SK-N-SH (cell line): ENCODE measurements around the gene ACSL1. TPM values are rescaled to one million over a fixed set of nuclear protein-coding genes. Genes with fewer than 3 reads are reported as not detected.

Experiments
- CTCF ChIA-PET: fragments of 300-600, 350-600 bp; formaldehyde crosslinking; extraction: SDS; loops from one replicate; lab custom pipeline; 2021; lab: Yijun Ruan, JAX
- POLR2A ChIA-PET: fragments of 350-600 bp; sonication (Branson Sonifier 250); formaldehyde crosslinking; extraction: SDS; loops from one replicate; lab custom pipeline; 2020; ENCODE audit warnings: antibody characterized with exemption, inconsistent platforms; lab: Yijun Ruan, JAX
- DNase-seq: peaks from one replicate; pipeline ENCODE4 v3.0.0; 2012
- H2AFZ ChIP-seq: fragments of 200-600 bp; sonication (generic); 2 replicates; pipeline ENCODE4 v1.8.1; 2016; ENCODE audit warnings: antibody characterized with exemption, mild to moderate bottlenecking, low read depth
- H3F3A ChIP-seq: fragments of 200-600 bp; sonication (generic); replicated peaks from 2 replicates; pipeline ENCODE3; 2016; ENCODE audit warnings: antibody characterized with exemption, mild to moderate bottlenecking; ENCODE audit not compliant: insufficient read depth
- H3K27ac ChIP-seq, 2 experiments: fragments of 200-500 bp in 1 of 2; fragments of 200-600 bp in 1 of 2; sonication (Bioruptor generic) in 1 of 2; sonication (generic), shearing (Covaris generic) in 1 of 2; 2 replicates each; pipeline versions ENCODE4 v1.5.1 to v1.6.1; 2014 to 2016; ENCODE audit warnings: low read depth in 2 of 2, inconsistent platforms in 1 of 2, low read length in 1 of 2, mild to moderate bottlenecking in 1 of 2, mixed read lengths in 1 of 2
- H3K27me3 ChIP-seq: fragments of 200-600 bp; sonication (generic), shearing (Covaris generic); 2 replicates; pipeline ENCODE4 v1.6.1; 2016; ENCODE audit warnings: mixed run types; ENCODE audit not compliant: insufficient read depth
- H3K36me3 ChIP-seq, 2 experiments: fragments of 200-500 bp in 1 of 2; fragments of 200-600 bp in 1 of 2; sonication (Bioruptor generic) in 1 of 2; sonication (generic) in 1 of 2; replicated peaks in 1 of 2; 2 replicates each; pipeline versions ENCODE3 to v1.5.1; 2014 to 2016; ENCODE audit warnings: low read length in 1 of 2, mild to moderate bottlenecking in 1 of 2; ENCODE audit not compliant: insufficient read depth in 2 of 2, control insufficient read depth in 1 of 2
- H3K4me1 ChIP-seq, 2 experiments: fragments of 200-500 bp in 1 of 2; fragments of 200-600 bp in 1 of 2; sonication (Bioruptor generic) in 1 of 2; sonication (generic), shearing (Covaris generic) in 1 of 2; 2 replicates each; pipeline versions ENCODE4 v1.5.1 to v1.6.1; 2014 to 2016; ENCODE audit warnings: low read depth in 1 of 2, low read length in 1 of 2, mixed run types in 1 of 2; ENCODE audit not compliant: insufficient read depth in 2 of 2, control insufficient read depth in 1 of 2
- H3K4me2 ChIP-seq: fragments of 200-600 bp; sonication (generic), shearing (Covaris generic); 2 replicates; pipeline ENCODE4 v1.6.1; 2017; ENCODE audit warnings: mixed run types
- H3K4me3 ChIP-seq, 2 experiments: fragments of 200-500 bp in 1 of 2; fragments of 200-600 bp in 1 of 2; sonication (Bioruptor generic) in 1 of 2; sonication (generic), shearing (Covaris generic) in 1 of 2; 2 replicates each; pipeline versions ENCODE4 v1.5.1 to v1.8.1; 2014 to 2016; ENCODE audit warnings: low read depth in 2 of 2, inconsistent platforms in 1 of 2, low read length in 1 of 2, mild to moderate bottlenecking in 1 of 2, mixed read lengths in 1 of 2, moderate library complexity in 1 of 2
- H3K79me2 ChIP-seq: fragments of 200-600 bp; sonication (generic); 2 replicates; pipeline ENCODE4 v1.8.1; 2017; ENCODE audit warnings: mild to moderate bottlenecking; ENCODE audit not compliant: insufficient read depth
- H3K9ac ChIP-seq: fragments of 200-600 bp; sonication (generic); 2 replicates; pipeline ENCODE4 v1.6.1; 2017; ENCODE audit warnings: mixed run types
- H3K9me2 ChIP-seq: fragments of 200-600 bp; sonication (generic); 2 replicates; pipeline ENCODE4 v1.6.1; 2017; ENCODE audit warnings: mixed run types
- H3K9me3 ChIP-seq: fragments of 200-600 bp; sonication (generic); 2 replicates; pipeline ENCODE4 v1.6.1; 2017; ENCODE audit warnings: mixed run types, mild to moderate bottlenecking, moderate library complexity
- H4K20me1 ChIP-seq: fragments of 200-600 bp; sonication (generic); 2 replicates; pipeline ENCODE4 v1.6.1; 2017; ENCODE audit warnings: mild to moderate bottlenecking, mixed run types; ENCODE audit not compliant: insufficient read depth
- CHD2 ChIP-seq: fragments of 150-350 bp; IDR thresholded peaks from 2 replicates; pipeline ENCODE4 v1.6.1; 2018; ENCODE audit warnings: low read length; ENCODE audit not compliant: partially characterized antibody
- CTCF ChIP-seq: fragments of 200-600 bp; sonication (generic); IDR thresholded peaks from 2 replicates; pipeline ENCODE4 v1.6.1; 2017; ENCODE audit warnings: antibody characterized with exemption, mild to moderate bottlenecking, moderate library complexity
- ELF1 ChIP-seq: IDR thresholded peaks from 2 replicates; pipeline ENCODE4 v1.4.0; 2012
- GATA2 ChIP-seq: sonication (generic); formaldehyde crosslinking; IDR thresholded peaks from 2 replicates; pipeline ENCODE4 v1.5.0; 2020; ENCODE audit warnings: mild to moderate bottlenecking, missing genetic modification reagents
- MAX ChIP-seq: IDR thresholded peaks from 2 replicates; pipeline ENCODE4 v1.4.0; 2012; ENCODE audit warnings: low read depth
- MEF2A ChIP-seq: IDR thresholded peaks from 2 replicates; pipeline ENCODE4 v1.4.0; 2012; ENCODE audit warnings: low read depth, borderline replicate concordance
- MXI1 ChIP-seq: IDR thresholded peaks from 2 replicates; pipeline ENCODE4 v1.6.1; 2012; ENCODE audit warnings: mild to moderate bottlenecking, low read depth, low read length, improper control_type of control experiment
- NFIC ChIP-seq: IDR thresholded peaks from 2 replicates; pipeline ENCODE4 v1.4.0; 2012; ENCODE audit warnings: borderline replicate concordance
- NRF1 ChIP-seq: IDR thresholded peaks from 2 replicates; pipeline ENCODE4 v1.6.1; 2012; ENCODE audit warnings: low read depth, mild to moderate bottlenecking, low read length
- POLR2AphosphoS5 ChIP-seq: IDR thresholded peaks from 2 replicates; pipeline ENCODE4 v1.6.1; 2012; ENCODE audit warnings: low read depth, low read length
- RCOR1 ChIP-seq: fragments of 150-350 bp; IDR thresholded peaks from 2 replicates; pipeline ENCODE4 v1.6.1; 2017; ENCODE audit warnings: antibody characterized with exemption, low read length
- SMC3 ChIP-seq: IDR thresholded peaks from 2 replicates; pipeline ENCODE4 v1.6.1; 2012; ENCODE audit warnings: low read depth, low read length, improper control_type of control experiment
- TCF12 ChIP-seq: IDR thresholded peaks from 2 replicates; pipeline ENCODE4 v1.4.0; 2012
- USF1 ChIP-seq: IDR thresholded peaks from 2 replicates; pipeline ENCODE4 v1.4.0; 2012; ENCODE audit warnings: low read depth, borderline replicate concordance
- USF2 ChIP-seq: fragments of 150-350 bp; IDR thresholded peaks from 2 replicates; pipeline ENCODE4 v1.6.1; 2017; ENCODE audit warnings: antibody characterized with exemption, low read length, low read depth, borderline replicate concordance
- ZBTB33 ChIP-seq: IDR thresholded peaks from 2 replicates; pipeline ENCODE4 v1.4.0; 2012; ENCODE audit warnings: low read depth, borderline replicate concordance
- WGBS: methylation state at CpG from one replicate; pipeline ENCODE4 v1.1.6; 2017; ENCODE audit warnings: low lambda C conversion rate; 5-methylcytosine and 5-hydroxymethylcytosine counted together
- polyA plus RNA-seq, 3 experiments: library from polyadenylated mRNA; depleted of rRNA; stranded (reverse); fragments of >200 nt; gene quantifications; 2 replicates each; pipeline ENCODE4 v1.2.3, GENCODE V29; 2012

ACSL1 gene
- polyA plus RNA-seq, 1 of the 3 experiments (the other 2 are of a cell fraction) = 7.9 TPM

GRCh38 chr4:184836613-184837012 lies 10.8 kb upstream of the ACSL1 start:
- Histone ChIP-seq H3K79me2 (no peaks in the 10 kb centered on the region), H3F3A (no peaks in the 10 kb centered on the region), H3K4me3 (no peak overlapping the region), H3K27ac (no peak overlapping the region), H3K9ac (no peak overlapping the region), H3K27me3 (no peaks in the 10 kb centered on the region), H3K4me1 (no peaks in the 10 kb centered on the region), H3K4me2 (no peak overlapping the region), H4K20me1 (no peaks in the 10 kb centered on the region), H3K9me2 (no peaks in the 10 kb centered on the region), H2AFZ (no peak overlapping the region), H3K9me3 (no peaks in the 10 kb centered on the region), H3K36me3 (no peaks in the 10 kb centered on the region)
- WGBS = 81% methylated on average over 4 of the region's 5 CpGs
- no peak for TF ChIP-seq CTCF
- no peak for TF ChIP-seq MAX
- no peak for TF ChIP-seq NFIC
- no peak for TF ChIP-seq USF2
- TF ChIP-seq TCF12 = no peak
- TF ChIP-seq CHD2 = no peak
- TF ChIP-seq RCOR1 = no peak
- TF ChIP-seq SMC3 = no peak
- TF ChIP-seq GATA2 (CRISPR knock-in tag) = no peak
- TF ChIP-seq POLR2AphosphoS5 = no peak
- no peak for TF ChIP-seq NRF1
- no peak for TF ChIP-seq MEF2A
- TF ChIP-seq MXI1 = no peak
- TF ChIP-seq ZBTB33 = no peak
- TF ChIP-seq USF1 = no peak
- no peak for TF ChIP-seq ELF1
- DNase-seq = no peak
- CTCF ChIA-PET = interaction anchor here (0.7 to 1.0 kb wide), 2 partner anchors 91 to 147 kb away, joined by 3 to 4 read pairs; no protein-coding TSS in a partner anchor
- POLR2A ChIA-PET = no interaction called here
